CD4-positive, alpha-beta T cell treated with Interferon gamma for 1 hour (primary cell): ENCODE results near the gene ARHGAP44.

Experiments
- DNase-seq: peaks from one replicate; pipeline ENCODE4 v3.0.0-alpha.2; 2020

The ARHGAP44 gene

GRCh38 chr17:12998461-12998860 is 209.2 kb downstream of the ARHGAP44 start:
- DNase-seq: no peak

- DNase-seq: no peak
Measured at GRCh38 chr17:12998874-12999273, 209.6 kb downstream of the ARHGAP44 start.

- no peak for DNase-seq
Measured at GRCh38 chr17:13000561-13000960, 211.3 kb downstream of the ARHGAP44 start.

- no peak for DNase-seq
Measured at GRCh38 chr17:13001991-13002615, 212.8 kb downstream of the ARHGAP44 start.

GRCh38 chr17:13002761-13003453 is 213.6 kb downstream of the ARHGAP44 start:
- DNase-seq: peak; percentile 11

- DNase-seq: no peak
Measured at GRCh38 chr17:13003454-13003851, 214.2 kb downstream of the ARHGAP44 start.

- no peak for DNase-seq
Measured at GRCh38 chr17:13003927-13004326, 214.6 kb downstream of the ARHGAP44 start.

- no peak for DNase-seq
Measured at GRCh38 chr17:13004336-13004735, 215.0 kb downstream of the ARHGAP44 start.

- DNase-seq: no peak
Measured at GRCh38 chr17:13005530-13005929, 216.2 kb downstream of the ARHGAP44 start.

- DNase-seq: no peak
Measured at GRCh38 chr17:13008461-13008860, 219.2 kb downstream of the ARHGAP44 start.

- DNase-seq: no peak
Measured at GRCh38 chr17:13010959-13011358, 221.7 kb downstream of the ARHGAP44 start.

GRCh38 chr17:13014801-13015200 is 225.5 kb downstream of the ARHGAP44 start:
- no peak for DNase-seq

- DNase-seq: no peak
Measured at GRCh38 chr17:13016881-13017654, 227.8 kb downstream of the ARHGAP44 start.

- peak; percentile 97 for DNase-seq
Measured at GRCh38 chr17:13017655-13018459, 228.6 kb downstream of the ARHGAP44 start, which contains the start of gene ELAC2. TSS of gene ELAC2 (minus strand) at chr17:13018027. CDS start at chr17:13017947, 80 bp downstream.

- no peak for DNase-seq
Measured at GRCh38 chr17:13024016-13024415, 234.7 kb downstream of the ARHGAP44 start.

- DNase-seq: peak; percentile 56
Measured at GRCh38 chr17:13024526-13025257, 235.4 kb downstream of the ARHGAP44 start.

- no peak for DNase-seq
Measured at GRCh38 chr17:13025258-13025627, 235.9 kb downstream of the ARHGAP44 start.

- DNase-seq: no peak
Measured at GRCh38 chr17:13025687-13026086, 236.4 kb downstream of the ARHGAP44 start.

- DNase-seq: no peak
Measured at GRCh38 chr17:13027246-13027645, 237.9 kb downstream of the ARHGAP44 start.

- no peak for DNase-seq
Measured at GRCh38 chr17:13029340-13029739, 240.0 kb downstream of the ARHGAP44 start.

- DNase-seq: no peak
Measured at GRCh38 chr17:13030056-13030455, 240.8 kb downstream of the ARHGAP44 start.
